ENCODE data around the gene FZD4.

FZD4 gene

DNA sequence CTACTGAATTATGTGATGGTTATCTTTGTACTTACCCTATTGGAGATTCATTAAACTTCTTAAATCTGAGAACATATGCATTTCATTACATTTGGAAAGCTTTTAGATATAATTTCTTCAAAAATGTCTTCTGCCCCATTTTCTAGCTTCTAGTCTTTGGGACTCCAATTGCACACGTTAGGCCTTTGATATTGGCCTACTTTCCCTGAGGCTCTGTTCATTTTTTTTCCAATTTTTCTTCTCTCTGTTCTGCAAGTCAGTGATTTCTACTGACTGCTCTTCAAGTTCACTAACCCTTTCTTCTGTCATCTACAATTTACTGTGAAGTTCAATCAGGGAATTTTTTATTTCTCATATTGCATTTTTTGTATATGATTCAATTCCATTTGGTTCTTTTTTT is 43.0 kb downstream of the FZD4 start:
- TF ChIP-seq GATA2 (IDR thresholded peaks at IDR 0.05; ENCODE audit: low read depth, low read length) (no peak), GATA3 (IDR thresholded peaks at IDR 0.05; ENCODE audit: low read depth, low read length) (no peak)

DNA sequence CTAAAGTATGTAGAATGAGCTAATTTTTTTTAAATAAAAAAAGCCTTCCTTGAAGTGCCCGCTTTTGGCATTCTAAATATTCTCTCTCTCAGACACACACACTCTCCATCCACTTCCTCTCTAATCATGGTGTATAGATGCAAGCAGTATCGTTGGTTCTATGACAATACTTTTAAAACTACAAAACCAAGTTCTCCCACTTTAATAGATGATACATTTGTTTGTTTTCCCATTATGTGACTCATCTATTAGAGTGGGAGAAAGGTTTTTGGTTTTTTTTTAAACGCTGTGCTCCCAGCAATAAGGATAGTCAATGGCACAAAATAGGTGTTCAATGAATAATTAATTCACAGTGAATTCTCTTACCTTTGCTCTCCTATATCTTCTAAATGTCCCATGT is 44.6 kb downstream of the FZD4 start:
- no peak for TF ChIP-seq GATA3 (IDR thresholded peaks at IDR 0.05; ENCODE audit: low read depth, low read length)
- TF ChIP-seq GATA2 (IDR thresholded peaks at IDR 0.05; ENCODE audit: low read depth, low read length): no peak

DNA sequence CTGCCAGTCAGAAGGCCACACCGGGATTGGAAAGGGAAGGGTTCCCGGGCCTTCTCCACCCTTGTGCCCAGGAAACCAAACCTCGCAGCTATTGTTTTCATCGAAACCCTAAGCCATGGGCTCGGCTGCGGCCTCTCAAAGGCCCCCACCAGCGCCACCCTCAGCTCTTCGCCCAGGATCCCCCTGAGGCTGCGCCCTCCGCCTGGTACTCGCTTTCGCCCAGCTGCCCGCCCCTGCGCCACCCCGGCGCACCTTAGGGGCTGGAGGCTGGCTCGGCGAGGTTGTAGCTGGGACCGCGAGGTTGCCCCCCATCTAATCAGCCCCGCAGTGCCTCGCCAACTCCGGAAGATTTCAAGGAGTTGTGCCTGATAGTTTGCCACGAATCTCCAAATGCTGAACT is 49.0 kb downstream of the FZD4 start:
- no peak for TF ChIP-seq GATA3 (IDR thresholded peaks at IDR 0.05; ENCODE audit: low read depth, low read length)
- TF ChIP-seq GATA2 (IDR thresholded peaks at IDR 0.05; ENCODE audit: low read depth, low read length): no peak

DNA sequence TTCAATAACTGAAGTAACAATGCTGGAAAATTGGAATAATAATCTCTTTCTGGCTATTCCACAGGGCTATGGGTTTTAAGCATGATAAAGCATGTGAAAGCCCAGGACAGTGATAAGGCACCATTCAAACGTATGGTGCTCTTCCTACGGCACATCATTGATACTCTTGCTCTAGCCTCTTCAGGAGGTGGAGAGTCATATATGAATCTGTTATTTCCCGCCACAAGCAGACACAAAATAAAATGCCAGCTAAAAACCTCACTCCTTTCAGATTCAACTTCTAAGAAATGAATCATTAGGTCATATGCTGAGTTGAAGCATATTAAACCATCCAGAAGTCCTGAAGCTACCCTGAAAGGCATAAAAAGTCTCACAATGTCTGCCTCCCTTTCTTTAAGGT is 49.9 kb downstream of the FZD4 start:
- TF ChIP-seq GATA3 (IDR thresholded peaks at IDR 0.05; ENCODE audit: low read depth, low read length) (no peak), GATA2 (IDR thresholded peaks at IDR 0.05; ENCODE audit: low read depth, low read length) (no peak)

DNA sequence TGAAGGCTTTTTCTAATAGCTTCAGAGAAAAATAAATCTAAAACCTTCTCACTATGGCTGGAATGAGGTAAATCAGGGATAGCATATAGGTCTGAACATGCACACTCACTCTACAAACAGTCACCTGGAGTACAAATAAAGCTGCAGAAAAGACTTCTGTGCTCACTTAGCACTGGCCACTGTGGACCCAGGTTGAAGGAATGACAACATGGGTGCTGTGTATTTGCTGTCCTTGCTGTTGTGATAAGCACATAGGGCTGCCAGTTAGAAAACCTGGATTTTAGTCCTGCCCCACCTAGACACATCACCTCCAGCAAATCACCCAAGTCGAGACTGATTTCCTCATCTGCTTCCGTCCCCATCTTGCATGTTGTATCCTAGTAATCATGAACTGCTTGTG is 51.2 kb downstream of the FZD4 start:
- no peak for TF ChIP-seq GATA2 (IDR thresholded peaks at IDR 0.05; ENCODE audit: low read depth, low read length)
- TF ChIP-seq GATA3 (IDR thresholded peaks at IDR 0.05; ENCODE audit: low read depth, low read length): no peak

DNA sequence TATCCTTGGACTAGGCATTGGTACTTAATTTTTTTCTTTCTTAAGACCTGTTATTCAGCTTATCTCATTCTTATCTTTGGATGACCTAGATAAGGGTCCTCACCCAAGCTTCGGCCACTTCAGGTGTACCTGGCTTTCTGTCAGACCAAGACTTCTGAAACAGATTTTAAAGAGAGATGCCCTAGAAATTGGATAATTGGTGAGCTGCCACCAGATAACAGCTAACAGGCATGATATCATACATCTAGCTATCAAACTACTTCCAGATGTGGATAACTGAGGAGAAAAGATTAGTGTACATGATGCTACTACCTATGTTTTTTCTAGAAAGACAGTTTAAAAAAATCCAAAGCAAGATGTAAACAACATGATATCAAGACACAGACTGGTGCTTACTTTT is 52.9 kb downstream of the FZD4 start:
- TF ChIP-seq GATA2 (IDR thresholded peaks at IDR 0.05; ENCODE audit: low read depth, low read length) (peak; percentile 92), GATA3 (IDR thresholded peaks at IDR 0.05; ENCODE audit: low read depth, low read length) (peak; percentile 86)

DNA sequence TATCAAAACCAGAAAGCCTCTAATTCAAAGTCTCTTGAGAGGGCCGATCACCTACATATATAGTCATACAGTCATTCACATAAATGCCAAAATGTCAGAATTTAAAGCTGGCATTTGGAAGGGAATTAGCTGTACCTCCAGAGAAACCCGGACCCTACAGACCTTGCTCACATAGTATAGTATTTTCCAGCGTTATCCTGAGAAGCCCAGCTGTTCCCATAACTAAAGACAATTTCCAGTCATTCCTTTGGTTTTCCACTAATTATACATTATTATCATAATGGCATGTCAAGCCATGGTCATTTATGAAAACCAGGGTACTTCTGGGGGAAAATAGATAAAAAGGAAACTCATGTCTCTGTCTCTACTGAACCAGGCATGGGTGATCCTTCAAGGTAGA is 53.6 kb downstream of the FZD4 start:
- TF ChIP-seq GATA3 (IDR thresholded peaks at IDR 0.05; ENCODE audit: low read depth, low read length) (no peak), GATA2 (IDR thresholded peaks at IDR 0.05; ENCODE audit: low read depth, low read length) (no peak)

DNA sequence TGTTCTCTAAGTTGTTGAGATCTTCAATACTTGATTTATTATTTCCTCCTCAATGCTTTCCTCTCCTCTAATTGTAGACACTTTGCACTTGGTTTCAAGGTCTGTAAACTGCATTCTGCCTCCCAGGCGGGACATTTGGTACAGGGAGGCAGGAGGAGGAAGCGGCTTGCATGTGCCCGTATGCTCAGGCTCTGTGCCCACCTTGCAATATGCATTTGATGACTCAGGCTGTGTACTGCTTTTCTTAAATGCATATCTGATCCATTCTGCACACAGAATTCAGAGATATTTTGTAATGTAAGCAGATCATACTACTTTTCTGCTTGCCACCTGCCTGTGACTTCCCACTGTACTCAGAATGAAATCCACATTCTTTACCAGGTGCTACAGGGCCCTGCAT is 55.0 kb downstream of the FZD4 start:
- TF ChIP-seq GATA3 (IDR thresholded peaks at IDR 0.05; ENCODE audit: low read depth, low read length): no peak
- TF ChIP-seq GATA2 (IDR thresholded peaks at IDR 0.05; ENCODE audit: low read depth, low read length): no peak

DNA sequence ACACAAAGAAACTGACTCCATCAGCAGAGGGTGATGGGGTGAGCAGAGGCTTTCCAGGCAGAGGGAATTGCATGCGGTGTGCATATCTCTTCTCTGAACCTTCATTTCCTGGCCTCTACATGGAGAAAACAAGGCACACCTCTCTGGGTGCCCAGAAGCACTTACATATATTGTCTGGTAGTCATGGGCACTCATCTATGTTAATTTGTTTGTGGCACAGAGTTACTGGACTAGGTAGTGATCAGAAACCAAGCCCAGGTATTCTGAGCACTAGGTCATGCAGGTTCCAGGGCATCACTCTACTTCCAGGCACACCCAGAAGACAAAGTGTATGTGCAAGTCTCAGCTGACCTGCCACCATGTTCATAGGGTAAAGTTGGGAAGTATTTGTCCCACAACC is 56.5 kb downstream of the FZD4 start:
- TF ChIP-seq GATA2 (IDR thresholded peaks at IDR 0.05; ENCODE audit: low read depth, low read length): no peak
- TF ChIP-seq GATA3 (IDR thresholded peaks at IDR 0.05; ENCODE audit: low read depth, low read length): no peak

DNA sequence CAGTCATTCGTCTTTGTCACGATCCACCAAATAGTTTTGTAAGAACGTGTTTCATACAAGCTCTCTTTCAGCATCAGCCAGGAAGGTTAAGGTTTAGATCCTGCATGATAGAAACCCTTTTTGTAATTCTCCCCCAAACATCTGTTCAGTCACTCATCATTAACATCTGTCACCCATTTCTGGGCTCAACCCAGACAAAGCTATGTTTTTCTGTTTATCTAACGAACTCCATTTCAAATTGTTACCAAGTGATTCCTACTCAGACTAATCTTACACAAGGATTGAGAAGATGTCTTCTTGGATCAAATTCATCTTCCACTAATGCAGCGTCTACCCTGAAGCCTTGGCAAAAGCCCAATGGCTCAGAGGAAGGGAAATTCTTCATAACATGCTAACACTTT is 58.8 kb downstream of the FZD4 start:
- TF ChIP-seq GATA2 (IDR thresholded peaks at IDR 0.05; ENCODE audit: low read depth, low read length) (no peak), GATA3 (IDR thresholded peaks at IDR 0.05; ENCODE audit: low read depth, low read length) (no peak)
